NCI-H2227 treated with DMSO at 0.1 percent for 48 hours (cell line): Measurements from ENCODE around the gene ASPN.

Experiments
- DNase-seq: peaks from one replicate; lab custom pipeline; 2025; lab: John Stamatoyannopoulos, UW

The ASPN gene

GRCh38 chr9:92504881-92505280 lies 22.6 kb upstream of the ASPN start:
- DNase-seq: no peak

GRCh38 chr9:92503156-92503555 lies 20.9 kb upstream of the ASPN start:
- no peak for DNase-seq

DNA sequence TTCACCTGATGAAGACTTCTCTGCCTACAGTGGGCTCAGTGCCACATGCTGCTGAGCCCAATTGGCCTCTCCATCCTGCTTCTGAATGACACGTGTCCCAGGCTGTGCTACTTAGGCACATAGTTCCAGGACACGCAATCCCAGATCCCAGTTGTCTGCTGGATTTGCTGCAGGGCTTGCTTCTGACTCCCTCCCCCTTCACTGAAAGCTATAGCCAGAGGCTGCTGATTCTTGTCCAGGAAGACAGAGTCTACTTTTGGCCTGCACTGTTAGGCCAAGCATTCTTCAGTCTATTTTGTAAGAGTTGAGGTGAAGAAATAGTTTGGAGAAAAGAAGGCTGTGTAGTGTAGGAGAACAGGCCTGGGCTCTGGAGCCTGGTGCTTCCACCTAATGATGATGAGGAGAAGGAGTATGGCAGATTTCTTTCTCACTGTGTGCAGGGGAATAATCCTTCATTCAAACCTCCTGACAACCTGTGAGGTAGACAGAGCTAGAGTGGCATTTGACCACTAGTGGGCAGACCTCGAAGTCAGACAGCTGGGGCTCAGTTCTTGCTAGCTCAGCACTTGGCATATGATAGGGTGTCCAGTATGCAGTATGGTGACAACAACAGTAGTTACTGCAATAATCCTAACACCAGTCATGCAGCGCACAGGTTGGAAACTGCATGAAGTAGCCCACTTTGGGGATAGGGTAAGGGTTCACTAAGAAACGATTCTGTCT lies 19.5 kb upstream of the ASPN start:
- DNase-seq: no peak

GRCh38 chr9:92500725-92501124 lies 18.4 kb upstream of the ASPN start:
- DNase-seq: no peak

DNA sequence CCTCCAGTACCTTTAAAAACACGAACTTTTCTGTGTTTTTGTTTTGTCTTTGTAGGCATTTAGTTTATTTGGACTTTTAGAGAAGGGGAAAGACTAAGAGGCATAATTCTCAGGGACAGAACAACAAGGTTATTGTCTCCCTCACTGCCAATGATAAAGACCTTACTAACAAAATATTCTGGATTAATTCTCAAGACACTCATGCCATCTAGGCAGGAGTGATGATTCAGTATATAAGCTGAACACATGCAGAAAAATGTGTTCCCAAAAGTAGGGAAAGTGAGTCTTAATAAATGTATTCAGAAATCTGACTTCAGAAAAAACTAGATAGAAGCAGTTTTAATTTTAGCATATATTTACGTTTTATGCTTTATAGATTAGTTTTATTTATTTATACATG lies 17.4 kb upstream of the ASPN start:
- no peak for DNase-seq

- no peak for DNase-seq
Observed at GRCh38 chr9:92496396-92497176, 14.3 kb upstream of the ASPN start.

GRCh38 chr9:92494856-92495255 lies 12.6 kb upstream of the ASPN start:
- DNase-seq: no peak

DNA sequence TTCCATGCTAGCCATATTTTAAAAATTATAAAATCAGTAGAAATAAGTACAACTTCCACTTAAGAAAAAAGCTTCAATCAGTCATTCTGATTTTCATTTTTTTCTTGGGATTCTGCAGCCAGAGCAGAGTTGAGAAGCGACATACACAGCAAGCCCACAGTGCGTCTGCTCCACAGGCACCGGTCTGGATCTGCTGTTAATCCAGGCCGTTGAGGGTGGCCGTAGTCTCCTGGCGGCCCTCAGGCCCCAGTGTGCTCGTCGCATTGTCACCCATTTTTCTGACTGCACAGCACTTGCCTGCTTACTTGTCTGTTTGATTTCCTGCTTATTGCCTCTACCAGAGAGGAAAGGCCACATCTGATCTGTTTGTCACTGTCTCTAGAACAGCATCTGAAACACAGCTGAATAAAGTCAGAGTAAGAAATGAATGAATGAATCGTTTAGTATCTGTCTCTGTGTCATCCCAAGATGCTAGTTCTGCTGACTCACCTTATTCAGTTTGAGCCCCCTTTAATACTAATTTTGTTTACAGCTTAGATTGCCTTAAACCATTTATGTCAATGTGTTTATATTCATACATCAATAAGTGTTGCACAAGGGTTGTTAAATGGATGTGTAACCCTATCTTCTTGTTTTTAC lies 11.6 kb upstream of the ASPN start:
- no peak for DNase-seq

DNA sequence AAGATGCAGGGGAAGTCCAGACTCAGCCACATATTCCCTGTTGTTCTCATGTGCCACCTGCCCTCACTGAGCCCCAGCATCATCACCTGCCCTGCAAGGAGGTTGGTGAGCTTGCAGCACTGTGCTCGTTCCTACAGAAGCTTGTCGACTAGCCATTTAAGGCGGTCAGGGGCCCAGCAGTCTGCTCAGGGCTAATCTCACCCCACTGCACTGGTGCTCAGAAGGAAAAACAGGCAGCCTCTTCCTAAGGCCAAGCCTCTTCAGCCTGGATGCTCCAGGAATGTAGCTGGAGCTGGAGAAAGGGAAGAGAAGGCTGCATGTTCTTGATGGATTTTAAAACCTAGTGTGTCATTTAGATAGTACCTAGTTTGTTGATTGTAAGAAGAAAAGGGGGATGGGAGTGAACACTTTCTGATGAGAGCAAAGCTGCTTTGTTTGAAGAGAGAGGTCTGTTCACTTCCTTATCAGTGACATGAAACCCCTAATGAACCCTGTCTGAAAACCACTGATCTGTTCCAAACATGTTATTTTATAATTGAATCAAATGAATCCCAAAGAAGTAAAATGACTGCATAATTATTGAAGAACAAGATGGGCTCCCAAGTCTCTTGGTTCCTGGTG lies 10.6 kb upstream of the ASPN start:
- no peak for DNase-seq

DNA sequence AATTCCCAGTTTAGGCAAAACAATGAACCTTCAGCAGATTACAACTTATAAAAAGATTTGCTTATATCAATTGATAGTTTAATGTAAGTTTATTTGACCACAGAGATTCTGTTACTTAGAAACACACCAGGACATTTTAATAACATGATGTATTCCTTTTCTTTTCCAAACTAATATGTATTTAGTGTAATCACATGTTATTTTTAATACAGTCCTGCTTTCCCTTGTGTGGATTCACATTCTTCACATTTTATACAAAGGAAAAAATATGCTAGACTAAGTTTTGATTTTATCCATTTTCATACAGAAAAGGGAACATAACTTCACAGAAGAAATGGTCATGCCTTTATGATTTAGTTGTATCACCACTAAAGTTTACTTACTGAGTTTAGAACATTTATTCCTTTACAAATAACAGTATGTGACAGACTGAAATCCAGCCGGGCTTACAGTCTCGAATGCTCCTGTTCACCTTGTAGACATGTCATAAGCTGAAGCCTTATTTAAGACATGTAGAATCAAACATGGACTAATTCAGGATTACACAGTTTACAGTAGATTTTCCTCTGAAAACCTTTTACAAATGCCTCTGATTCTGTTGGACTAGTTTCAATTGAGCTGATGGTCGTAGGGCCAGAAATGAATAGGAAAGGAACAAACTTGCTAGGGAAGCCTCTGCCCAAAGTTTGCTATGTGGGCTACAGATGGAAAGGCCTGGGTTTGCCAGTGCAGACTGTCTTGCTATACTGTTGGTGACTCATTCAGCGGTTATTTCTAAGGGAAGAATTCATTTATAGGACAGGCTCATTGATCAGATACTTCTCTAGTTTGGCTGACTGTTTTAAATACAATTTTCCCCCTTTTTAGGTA lies 6.6 kb upstream of the ASPN start:
- no peak for DNase-seq

GRCh38 chr9:92486371-92486770 lies 4.1 kb upstream of the ASPN start:
- DNase-seq: no peak

DNA sequence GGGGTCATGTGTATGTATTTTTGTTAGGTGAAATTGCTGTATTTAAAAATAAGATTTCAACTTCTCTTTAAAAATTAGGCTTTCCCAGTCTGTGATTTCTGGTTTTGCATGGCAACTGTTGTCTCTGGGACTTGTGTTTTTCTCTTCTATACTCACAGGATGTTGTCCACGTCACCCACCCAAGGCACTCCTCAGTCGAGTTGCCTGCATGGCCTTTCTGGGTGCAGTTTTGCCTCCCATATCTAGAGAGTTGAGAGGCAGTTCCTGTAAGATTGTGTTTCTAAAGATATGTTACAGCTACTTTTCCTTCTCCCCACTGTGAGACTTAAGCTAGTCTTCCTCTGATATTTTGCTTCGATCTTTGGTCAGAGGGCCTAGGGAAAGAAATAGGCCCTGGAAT lies 2.3 kb upstream of the ASPN start:
- DNase-seq: no peak

DNA sequence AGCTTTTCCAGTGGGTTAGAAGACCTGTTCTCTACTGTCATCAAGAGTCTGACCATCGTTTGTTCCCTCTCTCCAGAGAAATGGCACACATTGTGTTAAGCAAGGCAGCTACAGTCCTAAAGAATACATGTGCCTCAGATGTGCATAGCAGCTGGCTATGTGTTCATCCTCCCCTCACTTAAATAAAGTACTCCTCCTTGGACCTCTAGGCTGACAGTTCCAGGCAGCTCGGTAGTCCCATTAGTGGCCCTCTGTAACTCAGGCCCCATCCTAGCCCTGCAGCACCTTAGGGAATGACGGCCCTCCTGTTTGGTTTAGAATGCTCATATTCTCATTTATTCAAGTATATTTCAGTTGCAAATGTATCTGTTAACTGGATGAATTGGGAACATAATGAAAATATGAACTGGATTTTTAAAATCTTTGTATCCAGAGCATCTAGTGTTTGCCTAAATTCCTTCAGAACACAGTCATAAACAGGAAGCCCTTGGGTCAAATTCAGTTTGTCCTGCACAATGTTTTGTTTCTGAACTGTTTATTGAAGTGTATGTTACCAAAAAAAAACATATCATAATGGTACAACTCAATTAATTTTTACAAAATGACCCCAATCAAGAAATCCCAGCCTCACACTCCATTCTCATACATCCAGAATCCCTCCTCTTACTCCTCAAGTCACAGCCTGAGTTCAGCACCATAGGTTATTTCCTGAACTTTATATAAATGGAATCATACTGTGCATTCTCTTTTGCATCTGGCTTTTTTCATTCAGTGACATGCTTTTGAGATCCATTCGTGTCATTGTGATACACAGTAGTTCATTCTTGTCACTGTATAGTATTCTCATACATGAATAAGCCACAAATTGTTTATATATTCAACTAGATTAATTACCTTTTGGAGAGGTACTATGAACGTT lies 1.6 kb upstream of the ASPN start:
- no peak for DNase-seq

DNA sequence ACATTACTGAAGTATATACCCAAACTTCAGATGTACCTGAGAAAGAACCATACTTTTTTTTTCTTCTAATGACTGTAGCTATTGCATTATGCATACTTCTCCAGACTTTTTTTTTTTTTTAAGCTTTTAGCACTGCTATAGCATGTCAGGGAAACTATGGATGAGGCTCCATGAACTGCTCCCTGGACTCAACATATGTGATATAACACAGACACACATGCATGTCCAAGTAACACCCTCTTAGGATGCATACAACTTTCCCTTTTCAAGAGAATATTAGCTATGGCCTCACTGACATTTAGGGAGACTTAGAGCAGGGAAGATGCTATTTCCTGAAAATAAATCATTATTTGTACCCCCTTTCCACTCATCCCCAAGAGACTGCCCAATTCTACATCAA lies 499 bp upstream of the ASPN start:
- no peak for DNase-seq

GRCh38 chr9:92480986-92481633 lies 1.2 kb downstream of the ASPN start:
- no peak for DNase-seq

DNA sequence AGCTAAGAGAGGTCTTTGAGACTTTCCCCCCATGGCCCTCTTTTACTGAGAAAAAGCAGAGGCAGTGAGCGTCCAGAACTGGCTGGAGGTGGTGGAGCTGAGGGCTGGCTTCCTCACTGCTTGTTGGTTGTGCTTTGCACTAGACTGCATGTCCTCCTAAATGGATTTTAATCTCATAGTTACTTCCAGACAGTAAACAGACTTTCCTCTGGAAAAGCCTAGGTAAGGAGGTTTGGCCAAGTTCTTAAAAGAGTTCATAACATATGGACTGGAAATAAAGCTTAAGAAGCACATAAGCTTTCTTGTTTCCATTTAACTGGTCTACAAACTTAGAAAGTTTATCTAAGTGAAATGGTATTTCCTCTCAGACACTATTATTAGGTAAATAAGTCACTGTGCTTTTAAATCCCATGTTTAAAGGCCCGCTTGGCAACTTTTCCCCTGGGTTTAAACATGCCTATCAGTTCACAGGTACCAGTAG lies 2.0 kb downstream of the ASPN start:
- no peak for DNase-seq

DNA sequence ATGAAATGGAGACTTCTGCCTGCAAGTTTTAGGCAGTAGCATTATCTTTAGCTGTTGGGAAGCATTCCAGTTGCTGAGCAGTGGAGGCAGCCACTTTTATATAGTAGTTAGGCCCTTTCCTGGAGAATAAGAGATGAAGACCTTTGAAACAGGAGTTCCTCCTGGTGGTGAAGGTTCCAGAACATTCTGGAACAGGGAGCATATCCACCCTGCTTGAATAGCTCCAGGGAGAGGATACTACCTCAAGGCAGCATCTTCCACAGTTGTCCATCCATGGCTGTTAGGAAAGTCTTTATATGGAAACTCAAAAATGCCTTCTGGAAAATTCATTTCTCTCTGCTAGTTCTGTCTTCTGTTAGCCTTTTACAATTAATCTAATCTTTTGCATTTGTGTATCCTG lies 3.0 kb downstream of the ASPN start:
- DNase-seq: no peak

GRCh38 chr9:92478783-92479182 lies 3.5 kb downstream of the ASPN start:
- no peak for DNase-seq

DNA sequence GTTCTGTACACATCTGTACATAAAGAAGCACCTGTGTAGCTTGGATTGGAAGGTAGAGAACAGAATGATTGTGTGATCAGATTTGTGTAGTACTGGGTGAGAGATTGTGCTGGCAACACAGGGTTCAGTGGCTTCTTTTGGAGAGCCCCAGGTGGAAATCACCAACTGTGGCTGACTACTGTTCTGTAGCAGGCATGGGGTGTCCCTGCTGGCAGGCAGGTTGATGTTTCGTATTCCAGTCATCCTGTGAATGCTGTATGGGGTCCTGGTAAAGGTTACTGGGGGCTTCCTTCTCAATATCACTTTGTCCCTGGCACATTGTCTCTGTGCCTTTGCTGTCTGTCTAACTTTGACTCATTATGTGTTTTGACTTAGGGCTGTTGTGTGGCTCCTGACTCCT lies 5.3 kb downstream of the ASPN start:
- no peak for DNase-seq

DNA sequence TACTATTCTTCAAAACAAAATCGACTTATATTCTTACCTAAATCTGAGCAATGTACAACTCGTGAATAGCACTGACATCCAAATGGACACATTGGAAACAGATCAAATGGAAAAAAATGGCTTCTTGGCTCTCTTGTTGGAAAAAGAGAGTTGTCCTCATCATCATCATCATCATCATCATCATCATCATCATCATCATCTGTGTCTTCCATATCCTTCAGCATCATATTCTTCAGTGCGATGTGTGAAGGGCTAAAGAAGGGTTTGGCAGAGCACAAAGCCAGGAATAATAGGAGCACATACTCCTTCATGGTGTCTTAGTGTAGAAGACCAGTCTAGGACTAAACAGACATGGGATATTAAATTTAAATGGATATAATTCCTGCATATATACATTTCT lies 7.7 kb downstream of the ASPN start:
- no peak for DNase-seq
